Right lobe of liver (tissue), 6 donors: ENCODE results near the gene NRIP2. TPM values are rescaled to one million over a fixed set of nuclear protein-coding genes. Genes with fewer than 3 reads are reported as not detected.
A peak's percentile ranks its signal among the peaks of the same experiment; 100 is the strongest.

Source experiments
- ATAC-seq, 4 donors: fragments of 200-7000 bp; cut with Tn5 transposase; one replicate each; pipeline ENCODE4 v1.9.1; 2020; ENCODE audit warnings: mild to moderate bottlenecking in 4 of 4, moderate library complexity in 4 of 4
- DNase-seq, 3 donors: peaks; one replicate each; pipeline ENCODE4 v3.0.0-alpha.2; 2020
- H3K27ac ChIP-seq, 3 donors: fragments of 200-600 bp; one replicate each; pipeline ENCODE4 v1.8.0; 2022
- H3K27me3 ChIP-seq, 2 donors: fragments of 200-600 bp; one replicate each; pipeline ENCODE4 v1.8.0; 2022
- H3K36me3 ChIP-seq, 4 donors: fragments of 200-600 bp; sonication (generic) in 1 of 4; one replicate each; pipeline versions ENCODE4 v1.5.1 to v1.8.0; 2017 to 2022; ENCODE audit warnings: control low read depth in 1 of 4
- H3K4me1 ChIP-seq, 4 donors: fragments of 200-600 bp; sonication (generic) in 1 of 4; one replicate each; pipeline versions ENCODE4 v1.5.1 to v1.8.0; 2017 to 2022; ENCODE audit warnings: control low read depth in 1 of 4
- H3K4me3 ChIP-seq, 3 donors: fragments of 200-600 bp; one replicate each; pipeline ENCODE4 v1.8.0; 2022
- H3K9me3 ChIP-seq, 4 donors: fragments of 200-600 bp; sonication (generic) in 1 of 4; one replicate each; pipeline versions ENCODE4 v1.5.1 to v1.8.0; 2017 to 2022; ENCODE audit warnings: control low read depth in 1 of 4
- CTCF ChIP-seq, 4 donors: fragments of 200-600 bp in 3 of 4; fragments of 450-650 bp in 1 of 4; IDR thresholded peaks; one replicate each; pipeline versions ENCODE4 v1.5.1 to v1.8.0; 2016 to 2022; ENCODE audit warnings: antibody characterized with exemption in 4 of 4, mild to moderate bottlenecking in 2 of 4
- POLR2A ChIP-seq: fragments of 450-650 bp; IDR thresholded peaks from one replicate; pipeline ENCODE4 v1.6.1; 2017; ENCODE audit warnings: antibody characterized with exemption, mild to moderate bottlenecking
- WGBS: methylation state at CpG from one replicate; pipeline ENCODE4 v1.1.6; 2018; ENCODE audit warnings: low coverage, low lambda C conversion rate; ENCODE audit not compliant: insufficient coverage; ENCODE audit errors: missing lambda C conversion rate; 5-methylcytosine and 5-hydroxymethylcytosine counted together
- intact Hi-C, 2 donors: fragments of 100-400 bp; cut with DNase I; formaldehyde crosslinking; loops; one replicate each; pipeline versions ENCODE4 v1.11.2 to v1.14.1; 2022
- total RNA-seq, 6 experiments: library from RNA; depleted of rRNA in 2 of 6; stranded (reverse); fragments of >200 nt in 2 of 6; fragmentation: NEBNext Ultra II Directional in 3 of 6; extraction: Animal tissue kit (Norgen Biotek cat#: 25700) in 3 of 6; gene quantifications; one replicate each; pipeline versions ENCODE4 v1.1.0 to v1.2.4, GENCODE V29; 2016 to 2023
- donor health status: DM: no; HTN: yes; CAD: no.
- donor health status: DM: no; HTN: no; CAD: no.
- donor health status: DM: no; HTN: no; CAD: no.
- donor health status: DM: no; HTN: yes; CAD: no.
- donor health status: DM: no; HTN: yes; CAD: no.

NRIP2 gene
- total RNA-seq, 6 experiments from 2014 or later = 0.12 to 0.29 (median 0.20) TPM

- peaks cover 13 to 86% (median 40%) of the 10 kb centered on the region in 4 donors for H3K36me3 ChIP-seq
- no peak overlapping the region for H3K27ac ChIP-seq
- intact Hi-C loops = no loop called here
- H3K9me3 ChIP-seq = no peaks in the 10 kb centered on the region
- 69% methylated on average over 12 of the region's 16 CpGs for WGBS
- H3K4me1 ChIP-seq = peaks cover 0 to 22% (median 7%) of the 10 kb centered on the region in 4 donors
- no peaks in the 10 kb centered on the region for H3K27me3 ChIP-seq
- H3K4me3 ChIP-seq = no peak overlapping the region
- DNase-seq = no peak
- no peak for ATAC-seq
- no peak for TF ChIP-seq CTCF (IDR thresholded peaks at IDR 0.05)
- TF ChIP-seq POLR2A = no peak
These were observed 33.6 kb downstream of the NRIP2 start for GRCh38 chr12:2801044-2801783.

GRCh38 chr12:2800046-2800570 is 34.7 kb downstream of the NRIP2 start:
- Histone ChIP-seq H3K27me3 (no peaks in the 10 kb centered on the region), H3K27ac (no peak overlapping the region), H3K9me3 (no peaks in the 10 kb centered on the region), H3K4me1 (peaks cover 0 to 24% (median 8%) of the 10 kb centered on the region in 4 donors), H3K4me3 (no peak overlapping the region), H3K36me3 (peaks cover 13 to 85% (median 40%) of the 10 kb centered on the region in 4 donors)
- no peak for ATAC-seq
- WGBS = 100% methylated on average over 1 of the region's 3 CpGs
- intact Hi-C loops = no loop called here
- TF ChIP-seq CTCF (IDR thresholded peaks at IDR 0.05) = no peak
- no peak for TF ChIP-seq POLR2A
- DNase-seq = no peak

GRCh38 chr12:2797721-2798418 is 37.0 kb downstream of the NRIP2 start:
- TF ChIP-seq POLR2A (no peak), CTCF (IDR thresholded peaks at IDR 0.05) (peak in 2 of 4 donors; percentile 5 to 17)
- H3K9me3 ChIP-seq = no peaks in the 10 kb centered on the region
- DNase-seq (peak in 2 of 3 donors; percentile 52 to 57), ATAC-seq (no peak)
- H3K36me3 ChIP-seq = peaks cover 11 to 62% (median 32%) of the 10 kb centered on the region in 4 donors
- H3K4me3 ChIP-seq = no peak overlapping the region
- peaks cover 0 to 25% (median 8%) of the 10 kb centered on the region in 4 donors for H3K4me1 ChIP-seq
- H3K27ac ChIP-seq = no peak overlapping the region
- no peaks in the 10 kb centered on the region for H3K27me3 ChIP-seq
- intact Hi-C loops = no loop called here
- 44% methylated on average over 6 of the region's 7 CpGs for WGBS

GRCh38 chr12:2796187-2796666 is 38.6 kb downstream of the NRIP2 start:
- peak overlapping the region; percentile 59 to 69 (median 64) for H3K4me3 ChIP-seq
- H3K27ac ChIP-seq = peak overlapping the region; percentile 81 to 97 (median 89)
- no peak for DNase-seq
- no peaks in the 10 kb centered on the region for H3K9me3 ChIP-seq
- TF ChIP-seq POLR2A (no peak), CTCF (IDR thresholded peaks at IDR 0.05) (peak in 1 of 4 donors; percentile 6)
- peak in 2 of 4 donors; percentile 5 to 20 for ATAC-seq
- H3K4me1 ChIP-seq = peaks cover 0 to 25% (median 8%) of the 10 kb centered on the region in 4 donors
- H3K27me3 ChIP-seq = no peaks in the 10 kb centered on the region
- WGBS = 0% methylated on average over 11 of the region's 14 CpGs
- intact Hi-C loops = no loop called here
- peaks cover 7 to 46% (median 25%) of the 10 kb centered on the region in 4 donors for H3K36me3 ChIP-seq
